Activated naive CD8-positive, alpha-beta T cell treated with anti-CD3 and anti-CD28 coated beads, Interleukin-2, amount 10 ng/mL, durations not matched to agents 7 days and 5 days (primary cell): ENCODE data around the gene KRTAP5-2. TPM values are rescaled to one million over a fixed set of nuclear protein-coding genes. Genes with fewer than 3 reads are reported as not detected.

ENCODE experiments used
- total RNA-seq, 2 experiments: library from RNA; stranded (reverse); gene quantifications; one replicate each; pipeline ENCODE4 v1.2.3, GENCODE V29; 2021

Gene KRTAP5-2
- total RNA-seq, 2 experiments from 2014 or later: not detected

Other genes with a start within 250 kb of the KRTAP5-2 start
- gene BRSK2, start 208.4 kb downstream of the KRTAP5-2 start, total RNA-seq: under 1 TPM; 0.36 to 0.37 TPM
- 10 to 100 TPM; 43.2 to 47.2 TPM for gene MOB2, start 111.5 kb downstream of the KRTAP5-2 start, total RNA-seq
- gene DUSP8, start 26.0 kb downstream of the KRTAP5-2 start, total RNA-seq: 1 to 10 TPM; 3.4 to 3.7 TPM
- gene KRTAP5-1, start 13.0 kb downstream of the KRTAP5-2 start, total RNA-seq: not detected
- not detected for gene KRTAP5-3, start 10.2 kb upstream of the KRTAP5-2 start, total RNA-seq
- gene KRTAP5-4, start 23.8 kb upstream of the KRTAP5-2 start, total RNA-seq: not detected
- not detected for gene KRTAP5-5, start 31.5 kb upstream of the KRTAP5-2 start, total RNA-seq
- not detected for gene KRTAP5-6, start 98.9 kb upstream of the KRTAP5-2 start, total RNA-seq
- gene IFITM10, start 152.3 kb upstream of the KRTAP5-2 start, total RNA-seq: 1 to 10 TPM in 1 of 2 experiments, under 1 TPM in 1; 0.82 to 1.3 TPM
- 100 to 1,000 TPM; 192 to 208 TPM for gene CTSD, start 165.6 kb upstream of the KRTAP5-2 start, total RNA-seq
- not detected for gene SYT8, start 236.7 kb upstream of the KRTAP5-2 start, total RNA-seq
- under 1 TPM in 1 of 2 experiments, not detected in 1; 0.67 TPM for gene TNNI2, start 240.7 kb upstream of the KRTAP5-2 start, total RNA-seq